Measurements from ENCODE around the gene CAMP. TPM values are rescaled to one million over a fixed set of nuclear protein-coding genes. Genes with fewer than 3 reads are reported as not detected.

Gene CAMP
- total and polyA plus RNA-seq, 2 of the 13 experiments (the other 11 are each of a cell fraction or from before 2014, with no cell fraction given): not detected

- TF ChIP-seq HNF1A (IDR thresholded peaks at IDR 0.05; ENCODE audit: low read depth) (no peak), HNF1A (CRISPR knock-in tag; IDR thresholded peaks at IDR 0.05; ENCODE audit: borderline replicate concordance) (no peak), ZC3H4 (CRISPR knock-in tag; IDR thresholded peaks at IDR 0.05; ENCODE audit: borderline replicate concordance) (no peak), ZNF230 (CRISPR knock-in tag; IDR thresholded peaks at IDR 0.05) (no peak)
Measured at GRCh38 chr3:48243886-48244285, 20.6 kb downstream of the CAMP start (continued).

- H3K9ac ChIP-seq (ENCODE audit: insufficient read depth, low read depth, low read length): no peak overlapping the region
- peaks cover 1 to 5% of the 10 kb centered on the region in 2 experiments; a peak in 2 of 5 replicates for H3K36me3 ChIP-seq (replicated peaks in 1 of 2; ENCODE audit: control insufficient read depth in 1 of 2, insufficient read depth in 2 of 2, low read length in 2 of 2)
- no peak for ATAC-seq
- CTCF ChIA-PET (ENCODE audit: low intra/inter-chr PET ratio, low total read pairs): no interaction called here
- H3K27me3 ChIP-seq (ENCODE audit: control insufficient read depth in 1 of 2, insufficient read depth in 2 of 2, low read length in 2 of 2): no peaks in the 10 kb centered on the region
- no peak overlapping the region for H3K4me3 ChIP-seq (replicated peaks in 1 of 3; ENCODE audit: insufficient read depth in 1 of 3, low read depth in 2 of 3, low read length in 3 of 3)
- no peak for TF ChIP-seq ZNF674 (CRISPR knock-in tag; IDR thresholded peaks at IDR 0.05; ENCODE audit: low read depth)
- TF ChIP-seq ATF7 (IDR thresholded peaks at IDR 0.05): peak; percentile 34; the same call in 1 of the 2 replicates
- TF ChIP-seq ATF7 (CRISPR knock-in tag; IDR thresholded peaks at IDR 0.05): no peak
- no peak overlapping the region for H2AFZ ChIP-seq (ENCODE audit: low read length)
- H3K27ac ChIP-seq (ENCODE audit: extremely low read length, insufficient read depth, low read length): no peak overlapping the region
- H3K79me2 ChIP-seq (ENCODE audit: insufficient read depth, low read length): no peaks in the 10 kb centered on the region
- H3K9me3 ChIP-seq (ENCODE audit: low read length): no peaks in the 10 kb centered on the region
- no TSS peak for BruUV-seq (replicated peaks)
- no peak overlapping the region for H3K4me2 ChIP-seq (ENCODE audit: low read depth, low read length)
- DNase-seq (ENCODE audit: low spot score): no peak
- POLR2A ChIA-PET: interaction anchor here (0.9 kb wide), 1 partner anchor 19 kb away, joined by 3 read pairs; no protein-coding TSS in a partner anchor
- 97% methylated on average over 1 of the region's 1 CpG for WGBS (ENCODE audit: low lambda C conversion rate)
- H4K20me1 ChIP-seq (ENCODE audit: insufficient read depth, low read length): no peaks in the 10 kb centered on the region
- H3K4me1 ChIP-seq (ENCODE audit: insufficient read depth, low read length): peaks cover 30% of the 10 kb centered on the region
- no peak for FAIRE-seq
- in situ Hi-C loops (cut with HindIII; ENCODE audit: extremely low pct_ligation_motif_present, low pct_unique_long_range_greater_than_20kb) (no loop called here), intact Hi-C loops (cut with micrococcal nuclease; ENCODE audit: unreplicated experiment) (no loop called here)
Measured at GRCh38 chr3:48244461-48244860, 21.2 kb downstream of the CAMP start.

Data from HepG2 (cell line).